ENCODE data around the gene WDR36. TPM values are rescaled to one million over a fixed set of nuclear protein-coding genes. Genes with fewer than 3 reads are reported as not detected.

The WDR36 gene
- total and polyA plus RNA-seq, 2 of the 13 experiments (the other 11 are each of a cell fraction or from before 2014, with no cell fraction given): 18.2 to 40.6 TPM

- no TSS peak for BruUV-seq (replicated peaks)
- no peaks in the 10 kb centered on the region for H4K20me1 ChIP-seq (ENCODE audit: insufficient read depth, low read length)
- H3K9me3 ChIP-seq (ENCODE audit: low read length): no peaks in the 10 kb centered on the region
- H3K4me3 ChIP-seq (replicated peaks in 1 of 3; ENCODE audit: insufficient read depth in 1 of 3, low read depth in 2 of 3, low read length in 3 of 3): no peak overlapping the region
- TF ChIP-seq NR0B2 (CRISPR knock-in tag; IDR thresholded peaks at IDR 0.05) (no peak), RARG (CRISPR knock-in tag; IDR thresholded peaks at IDR 0.05; ENCODE audit: low read depth) (no peak), ZNF891 (CRISPR knock-in tag; IDR thresholded peaks at IDR 0.05) (no peak)
- in situ Hi-C loops (cut with HindIII; ENCODE audit: extremely low pct_ligation_motif_present, low pct_unique_long_range_greater_than_20kb): no loop called here
- H3K27ac ChIP-seq (ENCODE audit: extremely low read length, insufficient read depth, low read length): no peak overlapping the region
- no peak overlapping the region for H3K9ac ChIP-seq (ENCODE audit: insufficient read depth, low read depth, low read length)
- ATAC-seq (no peak), FAIRE-seq (no peak), DNase-seq (ENCODE audit: low spot score) (no peak)
- no peaks in the 10 kb centered on the region for H3K79me2 ChIP-seq (ENCODE audit: insufficient read depth, low read length)
- peaks cover 7 to 60% of the 10 kb centered on the region in 2 experiments for H3K36me3 ChIP-seq (replicated peaks in 1 of 2; ENCODE audit: control insufficient read depth in 1 of 2, insufficient read depth in 2 of 2, low read length in 2 of 2)
- H3K27me3 ChIP-seq (ENCODE audit: control insufficient read depth in 1 of 2, insufficient read depth in 2 of 2, low read length in 2 of 2): no peaks in the 10 kb centered on the region
- 94% methylated on average over 2 of the region's 2 CpGs for WGBS (ENCODE audit: low lambda C conversion rate)
- no peaks in the 10 kb centered on the region for H3K4me1 ChIP-seq (ENCODE audit: insufficient read depth, low read length)
- CTCF ChIA-PET (ENCODE audit: low intra/inter-chr PET ratio, low total read pairs): no interaction called here
- POLR2A ChIA-PET: no interaction called here
- intact Hi-C loops (cut with micrococcal nuclease; ENCODE audit: unreplicated experiment): loop anchor here (1.0 kb wide), 1 partner anchor 46 kb away; no protein-coding TSS in a partner anchor
- no peak overlapping the region for H3K4me2 ChIP-seq (ENCODE audit: low read depth, low read length)
- no peak overlapping the region for H2AFZ ChIP-seq (ENCODE audit: low read length)
These were observed 28.8 kb downstream of the WDR36 start for GRCh38 chr5:111120911-111121310.

GRCh38 chr5:111121926-111122325, 29.8 kb downstream of the WDR36 start:
- no peaks in the 10 kb centered on the region for H3K4me1 ChIP-seq (ENCODE audit: insufficient read depth, low read length)
- in situ Hi-C loops (cut with HindIII; ENCODE audit: extremely low pct_ligation_motif_present, low pct_unique_long_range_greater_than_20kb): no loop called here
- no peaks in the 10 kb centered on the region for H3K79me2 ChIP-seq (ENCODE audit: insufficient read depth, low read length)
- BruUV-seq (replicated peaks): no TSS peak
- DNase-seq (ENCODE audit: low spot score): no peak
- no peaks in the 10 kb centered on the region for H3K9me3 ChIP-seq (ENCODE audit: low read length)
- no peak for FAIRE-seq
- no peak overlapping the region for H3K4me3 ChIP-seq (replicated peaks in 1 of 3; ENCODE audit: insufficient read depth in 1 of 3, low read depth in 2 of 3, low read length in 3 of 3)
- H2AFZ ChIP-seq (ENCODE audit: low read length): no peak overlapping the region
- H3K36me3 ChIP-seq (replicated peaks in 1 of 2; ENCODE audit: control insufficient read depth in 1 of 2, insufficient read depth in 2 of 2, low read length in 2 of 2): peaks cover 7 to 60% of the 10 kb centered on the region in 2 experiments
- intact Hi-C loops (cut with micrococcal nuclease; ENCODE audit: unreplicated experiment): loop anchor here (1.0 kb wide), 1 partner anchor 47 kb away; no protein-coding TSS in a partner anchor
- H3K27me3 ChIP-seq (ENCODE audit: control insufficient read depth in 1 of 2, insufficient read depth in 2 of 2, low read length in 2 of 2): no peaks in the 10 kb centered on the region
- CTCF ChIA-PET (ENCODE audit: low intra/inter-chr PET ratio, low total read pairs): no interaction called here
- POLR2A ChIA-PET: no interaction called here
- no peak overlapping the region for H3K4me2 ChIP-seq (ENCODE audit: low read depth, low read length)
- no peak for ATAC-seq
- H4K20me1 ChIP-seq (ENCODE audit: insufficient read depth, low read length): no peaks in the 10 kb centered on the region
- TF ChIP-seq CBX2 (IDR thresholded peaks at IDR 0.05; ENCODE audit: low read depth, low read length): no peak
- TF ChIP-seq CBX2 (CRISPR knock-in tag; IDR thresholded peaks at IDR 0.05; ENCODE audit: low read depth): no peak
- no peak for TF ChIP-seq ZEB1 (IDR thresholded peaks at IDR 0.05; ENCODE audit: insufficient replicate concordance, low read depth)
- TF ChIP-seq POLR2AphosphoS5 (IDR thresholded peaks at IDR 0.05; ENCODE audit: low read depth, low read length): no peak
- no peak for TF ChIP-seq NCOA1 (CRISPR knock-in tag; IDR thresholded peaks at IDR 0.05)
- TF ChIP-seq KDM6A (CRISPR knock-in tag; IDR thresholded peaks at IDR 0.05; ENCODE audit: low read depth): no peak
- TF ChIP-seq ZNF614 (CRISPR knock-in tag; IDR thresholded peaks at IDR 0.05; ENCODE audit: borderline replicate concordance): no peak
- TF ChIP-seq ZNF766 (CRISPR knock-in tag; IDR thresholded peaks at IDR 0.05; ENCODE audit: borderline replicate concordance): no peak
- no peak for TF ChIP-seq DBP (CRISPR knock-in tag; IDR thresholded peaks at IDR 0.05; ENCODE audit: not compliant biosample characterization)
- no peak for TF ChIP-seq TFDP1 (CRISPR knock-in tag; IDR thresholded peaks at IDR 0.05; ENCODE audit: borderline replicate concordance)
- H3K27ac ChIP-seq (ENCODE audit: extremely low read length, insufficient read depth, low read length): no peak overlapping the region
- no peak overlapping the region for H3K9ac ChIP-seq (ENCODE audit: insufficient read depth, low read depth, low read length)
